NCI-H1105 treated with DMSO at 0.1 percent for 48 hours (cell line): ENCODE data around the gene SH3RF2.
"Not testable (repeated sequence)": the region's sequence is repeated elsewhere in the genome, so short reads cannot be mapped to it uniquely, and the experiment has no call there.

ENCODE experiments used
- DNase-seq: peaks from one replicate; lab custom pipeline; 2025; lab: John Stamatoyannopoulos, UW

Gene SH3RF2

GRCh38 chr5:146082798-146083197 lies 146.4 kb downstream of the SH3RF2 start:
- DNase-seq = no peak

DNA sequence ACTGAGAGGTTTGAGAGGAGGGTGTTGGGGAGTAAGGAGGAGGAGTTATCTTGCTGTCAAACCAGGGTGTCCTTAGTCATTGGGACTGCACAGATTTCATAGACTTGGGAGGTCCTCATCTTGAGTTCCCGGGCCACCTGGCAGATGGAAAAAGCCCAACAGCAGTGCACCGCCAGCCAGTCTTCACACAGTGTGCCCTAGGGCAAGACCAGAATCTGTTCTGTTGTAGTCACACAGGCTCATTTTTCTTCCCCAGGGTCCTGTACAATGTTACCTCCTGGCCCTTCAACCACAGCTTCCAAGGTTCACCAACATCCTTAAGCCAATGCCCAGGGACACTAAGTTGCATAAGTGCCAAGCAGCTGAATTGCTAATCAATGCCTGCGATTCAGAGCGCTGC lies 148.0 kb downstream of the SH3RF2 start:
- no peak for DNase-seq

GRCh38 chr5:146088098-146088497 lies 151.7 kb downstream of the SH3RF2 start:
- no peak for DNase-seq

DNA sequence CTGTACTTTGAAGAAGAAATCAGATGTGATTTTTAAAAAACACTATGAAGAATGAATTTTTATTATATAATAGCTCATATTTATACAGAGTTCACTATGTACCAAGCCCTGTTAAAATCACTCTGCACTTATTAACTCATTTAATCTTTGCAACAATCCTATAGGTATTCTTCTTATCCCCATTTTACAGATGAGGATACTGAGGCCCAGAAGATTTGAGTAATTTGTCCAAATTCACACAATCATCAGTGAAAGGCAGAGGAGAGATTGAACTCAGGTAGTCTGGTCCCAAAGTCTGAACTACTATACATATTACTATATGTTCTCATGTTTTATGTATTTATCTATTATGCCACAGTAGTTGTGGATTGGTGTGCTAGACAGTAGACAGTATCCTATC lies 152.9 kb downstream of the SH3RF2 start:
- DNase-seq = no peak

- DNase-seq = no peak
Measured at GRCh38 chr5:146091881-146092280, 155.5 kb downstream of the SH3RF2 start.

DNA sequence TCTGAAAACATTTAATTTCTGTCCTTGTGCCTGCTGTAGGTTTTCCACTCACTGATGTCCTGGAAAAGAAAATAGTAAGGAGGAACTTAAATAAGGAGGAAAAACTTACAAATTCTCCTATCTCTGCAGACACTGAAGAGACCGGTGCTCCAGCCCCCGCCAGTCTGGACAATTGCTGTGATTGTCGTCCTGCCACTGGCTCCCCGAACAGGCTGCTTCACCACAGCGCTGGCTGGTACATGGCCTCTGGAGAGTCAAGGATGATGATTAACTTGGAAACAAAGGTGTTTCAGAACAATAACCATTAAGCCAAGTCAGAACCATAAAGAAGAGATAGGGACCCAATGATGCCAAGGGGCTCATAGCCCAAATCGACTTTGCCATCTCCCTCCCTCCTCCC lies 161.7 kb downstream of the SH3RF2 start:
- no peak for DNase-seq

DNA sequence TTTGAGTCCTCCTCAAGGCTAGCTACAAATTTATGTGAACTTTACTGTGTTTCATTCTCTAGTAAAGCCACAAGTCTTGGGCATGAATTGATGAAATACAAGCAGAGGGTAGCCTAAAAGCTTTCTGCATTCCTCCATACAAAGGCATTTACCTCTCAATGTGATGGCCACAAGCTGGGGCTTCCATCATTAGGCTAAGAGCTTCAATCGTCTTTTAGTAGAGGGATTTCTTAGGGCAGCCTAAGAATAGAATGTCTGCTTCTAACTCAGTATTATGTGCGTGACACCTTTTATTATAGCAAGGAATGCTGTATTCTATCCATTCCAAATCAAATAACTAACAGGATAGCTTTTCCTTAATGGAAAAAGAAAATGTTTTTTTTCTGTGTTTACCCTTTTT lies 165.3 kb downstream of the SH3RF2 start:
- no peak for DNase-seq

DNA sequence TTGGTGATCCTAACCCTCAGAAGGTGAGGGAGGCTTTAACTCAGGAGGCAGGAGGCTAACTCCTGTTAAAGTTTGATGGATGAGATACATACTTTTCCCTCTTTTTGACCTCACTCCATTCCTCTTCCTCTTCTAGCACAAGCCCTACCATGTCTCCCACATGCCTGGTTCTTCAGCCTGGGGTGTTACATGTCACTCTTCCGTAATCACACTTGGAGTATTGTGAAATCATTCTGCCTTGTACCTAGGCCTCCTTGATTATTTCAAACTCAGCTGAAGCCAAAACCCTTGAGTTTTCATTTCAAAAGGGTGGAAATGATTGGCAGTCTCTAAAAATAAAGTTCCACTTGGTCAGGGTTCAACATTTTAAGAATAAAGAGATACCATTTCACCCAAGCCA lies 167.2 kb downstream of the SH3RF2 start:
- DNase-seq = no peak

- no peak for DNase-seq
Measured at GRCh38 chr5:146105477-146105876, 169.1 kb downstream of the SH3RF2 start, which contains the start of gene PLAC8L1. Gene PLAC8L1 (minus strand): TSS chr5:146105577. CDS start chr5:146104311, 1,266 bp downstream.

- DNase-seq = no peak
Measured at GRCh38 chr5:146107901-146108300, 171.5 kb downstream of the SH3RF2 start.

- not testable (repeated sequence) for DNase-seq
Measured at GRCh38 chr5:146108870-146109269, 172.5 kb downstream of the SH3RF2 start.

- DNase-seq = no peak
Measured at GRCh38 chr5:146109379-146109778, 173.0 kb downstream of the SH3RF2 start.

DNA sequence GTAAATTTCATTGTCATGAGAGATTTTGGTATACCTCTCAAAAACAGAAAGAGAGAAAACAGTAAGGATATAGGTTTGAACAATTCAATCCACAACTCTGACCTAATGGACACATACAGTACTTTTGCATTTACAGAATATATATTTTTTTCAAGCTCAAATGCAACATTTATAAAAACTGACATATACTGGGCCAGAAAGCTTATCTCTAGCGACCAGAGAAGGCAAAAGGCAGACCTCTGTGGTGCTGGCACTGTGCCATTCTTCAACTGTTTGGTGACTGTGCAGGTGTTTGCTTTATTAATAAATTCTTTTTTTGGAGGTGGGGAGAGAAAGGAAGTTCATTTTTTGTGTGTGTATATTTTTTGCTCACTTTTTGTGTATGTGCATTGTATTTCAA lies 175.0 kb downstream of the SH3RF2 start:
- DNase-seq = peak; percentile 40

GRCh38 chr5:146112476-146112875 lies 176.1 kb downstream of the SH3RF2 start:
- no peak for DNase-seq
